IMR-90 (cell line): Measurements from ENCODE around the gene DCTN2. TPM values are rescaled to one million over a fixed set of nuclear protein-coding genes. Genes with fewer than 3 reads are reported as not detected.
A peak's percentile ranks its signal among the peaks of the same experiment; 100 is the strongest.

ENCODE experiments used
- ATAC-seq: fragments of 200-7000 bp; cut with Tn5 transposase; 2 replicates; pipeline ENCODE4 v1.9.1; 2020; ENCODE audit warnings: low read depth, mild to moderate bottlenecking, moderate library complexity
- BruUV-seq: library from RNA; stranded (reverse); fragments of 400-500 nt; replicated peaks from 2 replicates; lab custom pipeline; 2021; lab: Mats Ljungman, UMichigan
- CTCF ChIA-PET: fragments of 300-600 bp; formaldehyde crosslinking; extraction: SDS; loops from one replicate; lab custom pipeline; 2021; ENCODE audit warnings: antibody characterized with exemption; lab: Yijun Ruan, JAX
- POLR2A ChIA-PET: fragments of 300-600 bp; sonication (Branson Sonifier 250); formaldehyde crosslinking; loops from one replicate; lab custom pipeline; 2022; ENCODE audit warnings: antibody characterized with exemption; ENCODE audit not compliant: unreplicated experiment; lab: Charles Lee
- DNase-seq: peaks from one replicate; pipeline ENCODE4 v3.0.0; 2013
- H2AFZ ChIP-seq: replicated peaks from 2 replicates; pipeline ENCODE3; 2013; ENCODE audit warnings: low read length, mild to moderate bottlenecking; ENCODE audit not compliant: poor library complexity
- H2AK5ac ChIP-seq: 2 replicates; pipeline ENCODE4 v1.6.1; 2013; ENCODE audit warnings: low read depth, low read length, inconsistent platforms
- H2AK9ac ChIP-seq: replicated peaks from 2 replicates; pipeline ENCODE3; 2013; ENCODE audit warnings: mild to moderate bottlenecking, low read depth, low read length, moderate library complexity; ENCODE audit not compliant: poor library complexity
- H2BK120ac ChIP-seq: 2 replicates; pipeline ENCODE4 v1.6.1; 2013; ENCODE audit warnings: low read depth, low read length, inconsistent platforms
- H2BK15ac ChIP-seq: 3 replicates; pipeline ENCODE4 v1.6.1; 2013; ENCODE audit warnings: low read depth, low read length, inconsistent platforms
- H2BK20ac ChIP-seq: 2 replicates; pipeline ENCODE4 v1.6.1; 2013; ENCODE audit warnings: low read depth, mild to moderate bottlenecking, inconsistent platforms, low read length, moderate library complexity
- H2BK5ac ChIP-seq: 2 replicates; pipeline ENCODE4 v1.6.1; 2013; ENCODE audit warnings: mild to moderate bottlenecking, low read depth, low read length, inconsistent platforms; ENCODE audit not compliant: poor library complexity, severe bottlenecking
- H3K14ac ChIP-seq: replicated peaks from 2 replicates; pipeline ENCODE4 v1.6.1; 2013; ENCODE audit warnings: low read depth, low read length, inconsistent platforms
- H3K18ac ChIP-seq: 2 replicates; pipeline ENCODE4 v1.6.1; 2013; ENCODE audit warnings: low read depth, low read length, control low read depth
- H3K23ac ChIP-seq: 2 replicates; pipeline ENCODE4 v1.6.1; 2013; ENCODE audit warnings: low read depth, low read length, inconsistent platforms
- H3K27ac ChIP-seq: 2 replicates; pipeline ENCODE4 v1.5.1; 2013; ENCODE audit warnings: mild to moderate bottlenecking, control low read depth, low read length; ENCODE audit not compliant: insufficient read depth
- H3K27me3 ChIP-seq: 2 replicates; pipeline ENCODE4 v1.6.1; 2013; ENCODE audit warnings: low read length; ENCODE audit not compliant: control insufficient read depth, insufficient read depth
- H3K36me3 ChIP-seq: 2 replicates; pipeline ENCODE4 v1.6.1; 2013; ENCODE audit warnings: low read length, mixed read lengths; ENCODE audit not compliant: control insufficient read depth, insufficient read depth
- H3K4ac ChIP-seq: 2 replicates; pipeline ENCODE4 v1.6.1; 2013; ENCODE audit warnings: low read depth, low read length, inconsistent platforms
- H3K4me1 ChIP-seq: 2 replicates; pipeline ENCODE4 v1.6.1; 2013; ENCODE audit warnings: low read length, mixed read lengths; ENCODE audit not compliant: control insufficient read depth, insufficient read depth
- H3K4me2 ChIP-seq: 2 replicates; pipeline ENCODE4 v1.6.1; 2013; ENCODE audit warnings: low read depth, mild to moderate bottlenecking, control low read depth, low read length, moderate library complexity
- H3K4me3 ChIP-seq: 2 replicates; pipeline ENCODE4 v1.5.1; 2013; ENCODE audit warnings: low read depth, mild to moderate bottlenecking, control low read depth, low read length, moderate library complexity; ENCODE audit not compliant: insufficient read depth
- H3K56ac ChIP-seq: 2 replicates; pipeline ENCODE4 v1.6.1; 2013; ENCODE audit warnings: low read length, inconsistent platforms; ENCODE audit not compliant: insufficient read depth; ENCODE audit errors: extremely low read depth
- H3K79me1 ChIP-seq, 2 experiments: 2 replicates each; pipeline ENCODE4 v1.6.1; 2013; ENCODE audit warnings: low read length in 2 of 2, inconsistent platforms in 1 of 2, low read depth in 1 of 2
- H3K9ac ChIP-seq: 2 replicates; pipeline ENCODE4 v1.6.1; 2013; ENCODE audit warnings: low read depth, low read length, control low read depth
- H3K9me1 ChIP-seq: 2 replicates; pipeline ENCODE4 v1.6.1; 2013; ENCODE audit warnings: low read length, inconsistent platforms; ENCODE audit not compliant: insufficient read depth
- H3K9me3 ChIP-seq: 2 replicates; pipeline ENCODE4 v1.6.1; 2013; ENCODE audit warnings: low read length; ENCODE audit not compliant: control insufficient read depth, insufficient read depth
- H4K20me1 ChIP-seq: 2 replicates; pipeline ENCODE4 v1.6.1; 2013; ENCODE audit warnings: low read length, inconsistent platforms; ENCODE audit not compliant: insufficient read depth
- H4K5ac ChIP-seq: 2 replicates; pipeline ENCODE4 v1.6.1; 2013; ENCODE audit warnings: mild to moderate bottlenecking, low read depth, low read length, control low read depth
- H4K8ac ChIP-seq, 2 experiments: 2 replicates each; pipeline ENCODE4 v1.6.1; 2013; ENCODE audit warnings: low read depth in 2 of 2, low read length in 2 of 2, control low read depth in 1 of 2, inconsistent platforms in 1 of 2
- H4K91ac ChIP-seq: 2 replicates; pipeline ENCODE4 v1.6.1; 2013; ENCODE audit warnings: low read depth, low read length, inconsistent platforms; ENCODE audit not compliant: insufficient read depth
- CHD1 ChIP-seq: IDR thresholded peaks from 2 replicates; pipeline ENCODE4 v1.6.1; 2012; ENCODE audit warnings: low read depth, low read length, improper control_type of control experiment
- FOS ChIP-seq: fragments of 150-350 bp; IDR thresholded peaks from 2 replicates; pipeline ENCODE4 v1.6.1; 2016; ENCODE audit warnings: low read depth, low read length
- RCOR1 ChIP-seq: IDR thresholded peaks from 2 replicates; pipeline ENCODE4 v1.6.1; 2012; ENCODE audit warnings: mild to moderate bottlenecking, low read length, improper control_type of control experiment; ENCODE audit not compliant: insufficient replicate concordance
- RFX5 ChIP-seq: IDR thresholded peaks from 2 replicates; pipeline ENCODE4 v1.8.0; 2012; ENCODE audit warnings: low read depth, mild to moderate bottlenecking, low read length, moderate library complexity
- SMC3 ChIP-seq: fragments of 150-350 bp; IDR thresholded peaks from 2 replicates; pipeline ENCODE4 v1.6.1; 2016; ENCODE audit warnings: low read depth, mild to moderate bottlenecking, antibody characterized with exemption, low read length, moderate library complexity
- WGBS, 2 experiments: methylation state at CpG; one replicate each; pipeline versions ENCODE4 v1.1.5 to v1.1.7; 2013; ENCODE audit warnings: missing lambda C conversion rate in 2 of 2; ENCODE audit not compliant: insufficient read length in 1 of 2; ENCODE audit errors: extremely low coverage in 2 of 2; 5-methylcytosine and 5-hydroxymethylcytosine counted together
- dilution Hi-C: fragments of 300-500 bp; cut with HindIII; formaldehyde crosslinking; loops from one replicate; pipeline ENCODE4 v1.14.3; 2018; ENCODE audit warnings: low sequenced_read_pairs; ENCODE audit not compliant: unreplicated experiment
- in situ Hi-C: fragments of 300-500 bp; cut with MboI; formaldehyde crosslinking; loops from 3 replicates; pipeline ENCODE4 v1.14.3; 2019; ENCODE audit warnings: low sequenced_read_pairs, inconsistent platforms, mixed read lengths
- intact Hi-C: fragments of 100-400 bp; cut with micrococcal nuclease; formaldehyde crosslinking; loops from 2 replicates; pipeline ENCODE4 v1.10.0; 2022
- polyA plus RNA-seq, 3 experiments: library from polyadenylated mRNA; depleted of rRNA; stranded (reverse); fragments of >200 nt; gene quantifications; 2 replicates each; pipeline ENCODE4 v1.2.3, GENCODE V29; 2012; ENCODE audit warnings: low replicate concordance in 1 of 3
- total RNA-seq: library from RNA; depleted of rRNA; stranded (reverse); fragments of >200 nt; gene quantifications from 2 replicates; pipeline ENCODE4 v1.2.3, GENCODE V29; 2012
- TF ChIP-seq, protein P1 (sequence below): fragments of 150-350 bp; IDR thresholded peaks from 2 replicates; pipeline ENCODE4 v1.6.1; 2017; ENCODE audit warnings: mild to moderate bottlenecking, antibody characterized with exemption, low read length, low read depth

Gene DCTN2
- total and polyA plus RNA-seq, 2 of the 4 experiments (the other 2 are of a cell fraction) = 125 to 130 TPM

DNA sequence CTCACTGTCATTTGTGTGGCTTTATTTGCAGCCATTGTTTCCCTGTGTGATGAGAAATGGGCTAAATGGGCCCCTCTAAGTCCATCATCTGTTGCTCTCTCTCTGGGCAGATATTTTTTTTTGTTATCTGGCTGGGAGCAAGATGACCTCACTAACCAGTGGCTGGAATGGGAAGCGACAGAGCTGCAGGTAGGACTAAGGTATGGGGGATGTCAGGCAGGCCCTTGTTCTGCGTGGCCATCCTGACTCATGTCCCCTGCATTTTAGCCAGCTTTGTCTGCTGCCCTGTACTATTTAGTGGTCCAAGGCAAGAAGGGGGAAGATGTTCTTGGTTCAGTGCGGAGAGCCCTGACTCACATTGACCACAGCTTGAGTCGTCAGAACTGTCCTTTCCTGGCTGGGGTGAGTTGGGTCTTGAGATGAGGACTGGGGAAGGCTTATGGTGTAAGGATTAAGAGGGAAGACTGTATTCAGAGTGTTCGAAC is 57.8 kb downstream of the DCTN2 start:
- CTCF ChIA-PET = no interaction called here

More for the DNA sequence above, 57.8 kb downstream of the DCTN2 start:
- H3K56ac ChIP-seq = no peak overlapping the region; the same call in 1 of the 2 replicates
- H3K14ac ChIP-seq = peak overlapping the region; percentile 95
- H4K20me1 ChIP-seq = peaks cover 23% of the 10 kb centered on the region; the same call in 1 of the 2 replicates
- no peaks in the 10 kb centered on the region for H3K9me3 ChIP-seq
- BruUV-seq = no TSS peak
- peaks cover 15% of the 10 kb centered on the region for H3K9me1 ChIP-seq
- H3K23ac ChIP-seq = peak overlapping the region; percentile 99
- peak overlapping the region; percentile 93 for H2AK5ac ChIP-seq
- peak overlapping the region; percentile 89 for H3K4me3 ChIP-seq
- ATAC-seq (no peak), DNase-seq (peak; percentile 55)
- H3K18ac ChIP-seq = no peak overlapping the region
- no peak overlapping the region for H3K4ac ChIP-seq
- peak overlapping the region; percentile 96 for H2AK9ac ChIP-seq
- no peak overlapping the region; a peak in 1 of 4 replicates for H4K8ac ChIP-seq
- peak overlapping the region; percentile 99 for H3K9ac ChIP-seq
- no peak overlapping the region for H2BK120ac ChIP-seq
- peaks cover 6% of the 10 kb centered on the region for H3K4me1 ChIP-seq
- peaks cover 31% of the 10 kb centered on the region for H3K36me3 ChIP-seq
- POLR2A ChIA-PET = no interaction called here
- H3K79me1 ChIP-seq = peaks cover 33 to 51% of the 10 kb centered on the region in 2 experiments
- H2BK20ac ChIP-seq = no peak overlapping the region
- H2BK5ac ChIP-seq = no peak overlapping the region
- H2BK15ac ChIP-seq = no peak overlapping the region
- no peak overlapping the region for H4K5ac ChIP-seq
- in situ Hi-C loops = no loop called here
- dilution Hi-C loops = no loop called here
- peak overlapping the region; percentile 14; the same call in 1 of the 2 replicates for H3K27ac ChIP-seq
- H4K91ac ChIP-seq = no peak overlapping the region
- intact Hi-C loops = no loop called here
- peak overlapping the region; percentile 88 for H3K4me2 ChIP-seq
- peak overlapping the region; percentile 43 for H2AFZ ChIP-seq
- H3K27me3 ChIP-seq = no peaks in the 10 kb centered on the region
- WGBS, 2 experiments = 83% methylated on average over 1 of the region's 5 CpGs; no CpG with 5 or more reads in 1 of the 2 experiments
- TF ChIP-seq SMC3 = no peak
- no peak for TF ChIP-seq FOS
- TF ChIP-seq CHD1 = no peak
- TF ChIP-seq, protein P1, sequence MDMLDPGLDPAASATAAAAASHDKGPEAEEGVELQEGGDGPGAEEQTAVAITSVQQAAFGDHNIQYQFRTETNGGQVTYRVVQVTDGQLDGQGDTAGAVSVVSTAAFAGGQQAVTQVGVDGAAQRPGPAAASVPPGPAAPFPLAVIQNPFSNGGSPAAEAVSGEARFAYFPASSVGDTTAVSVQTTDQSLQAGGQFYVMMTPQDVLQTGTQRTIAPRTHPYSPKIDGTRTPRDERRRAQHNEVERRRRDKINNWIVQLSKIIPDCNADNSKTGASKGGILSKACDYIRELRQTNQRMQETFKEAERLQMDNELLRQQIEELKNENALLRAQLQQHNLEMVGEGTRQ = no peak
- TF ChIP-seq RFX5 = 0 out of 2 replicates have a peak, but pooled peaks have one; percentile 64
- no peak for TF ChIP-seq RCOR1
